Keratinocyte (primary cell): Measurements from ENCODE around the gene CCDC194. TPM values are rescaled to one million over a fixed set of nuclear protein-coding genes. Genes with fewer than 3 reads are reported as not detected.

Source experiments
- DNase-seq: peaks from one replicate; pipeline ENCODE4 v3.0.0-alpha.2; 2011; ENCODE audit warnings: low read depth, missing footprints, low spot score
- FAIRE-seq: peaks from 2 replicates; lab custom pipeline; 2011; peaks lifted over from hg19 to GRCh38; lab: Jason Lieb, UNC
- H2AFZ ChIP-seq: 2 replicates; pipeline ENCODE4 v1.6.0; 2012; ENCODE audit warnings: low read length, control low read depth, inconsistent platforms; ENCODE audit not compliant: control insufficient read depth
- H3K27ac ChIP-seq: 2 replicates; pipeline ENCODE4 v1.5.1; 2011; ENCODE audit warnings: low read length; ENCODE audit not compliant: control insufficient read depth, insufficient read depth
- H3K27me3 ChIP-seq: 3 replicates; pipeline ENCODE4 v1.6.0; 2011; ENCODE audit warnings: low read length; ENCODE audit not compliant: control insufficient read depth, insufficient read depth; ENCODE audit errors: extremely low read depth
- H3K36me3 ChIP-seq, 2 experiments: 2 replicates in 1 of 2; 3 replicates in 1 of 2; pipeline ENCODE4 v1.5.1; 2011; ENCODE audit warnings: low read length in 2 of 2, mild to moderate bottlenecking in 1 of 2; ENCODE audit not compliant: control insufficient read depth in 2 of 2, insufficient read depth in 2 of 2; ENCODE audit errors: extremely low read depth in 1 of 2
- H3K4me1 ChIP-seq: 3 replicates; pipeline ENCODE4 v1.5.1; 2011; ENCODE audit warnings: low read length; ENCODE audit not compliant: control insufficient read depth, insufficient read depth; ENCODE audit errors: extremely low read depth
- H3K4me2 ChIP-seq: 3 replicates; pipeline ENCODE4 v1.6.0; 2011; ENCODE audit warnings: low read depth, low read length; ENCODE audit not compliant: control insufficient read depth, insufficient read depth; ENCODE audit errors: extremely low read depth
- H3K4me3 ChIP-seq, 3 experiments: fragments of 200-600 bp in 1 of 3; sonication (generic) in 1 of 3; 2 replicates in 2 of 3; 3 replicates in 1 of 3; pipeline ENCODE4 v1.5.1; 2011 to 2016; ENCODE audit warnings: low read length in 3 of 3, mild to moderate bottlenecking in 3 of 3, control low read depth in 2 of 3, inconsistent platforms in 1 of 3, low read depth in 1 of 3, mixed read lengths in 1 of 3, mixed run types in 1 of 3, moderate library complexity in 1 of 3; ENCODE audit not compliant: control insufficient read depth in 2 of 3, insufficient read depth in 2 of 3; ENCODE audit errors: extremely low read depth in 1 of 3
- H3K79me2 ChIP-seq: 2 replicates; pipeline ENCODE4 v1.6.0; 2012; ENCODE audit warnings: low read length; ENCODE audit not compliant: control insufficient read depth, insufficient read depth
- H3K9ac ChIP-seq: 3 replicates; pipeline ENCODE4 v1.6.0; 2011; ENCODE audit warnings: low read length; ENCODE audit not compliant: control insufficient read depth, insufficient read depth; ENCODE audit errors: extremely low read depth
- H3K9me1 ChIP-seq: 3 replicates; pipeline ENCODE4 v1.6.0; 2011; ENCODE audit warnings: low read length; ENCODE audit not compliant: control insufficient read depth, insufficient read depth; ENCODE audit errors: extremely low read depth
- H3K9me3 ChIP-seq: 2 replicates; pipeline ENCODE4 v1.5.1; 2012; ENCODE audit warnings: low read depth, low read length; ENCODE audit not compliant: control insufficient read depth
- H4K20me1 ChIP-seq: 3 replicates; pipeline ENCODE4 v1.6.0; 2011; ENCODE audit warnings: low read length; ENCODE audit not compliant: control insufficient read depth, insufficient read depth; ENCODE audit errors: extremely low read depth
- CTCF ChIP-seq, 3 experiments: IDR thresholded peaks in 1 of 3; conservative IDR thresholded peaks in 1 of 3; optimal IDR thresholded peaks in 1 of 3; 2 replicates in 2 of 3; 3 replicates in 1 of 3; pipeline versions ENCODE3 to v1.5.1; 2011; ENCODE audit warnings: low read length in 3 of 3, mild to moderate bottlenecking in 3 of 3, moderate library complexity in 2 of 3, control low read depth in 1 of 3, inconsistent platforms in 1 of 3; ENCODE audit not compliant: insufficient read depth in 2 of 3; ENCODE audit errors: extremely low read depth in 1 of 3
- EZH2 ChIP-seq: IDR thresholded peaks from one replicate; pipeline ENCODE4 v1.6.1; 2012; ENCODE audit warnings: inconsistent platforms, mild to moderate bottlenecking, low read length, moderate library complexity
- dilution Hi-C: fragments of 300-500 bp; cut with MboI; formaldehyde crosslinking; loops from one replicate; pipeline ENCODE4 v1.7.0; 2020; ENCODE audit warnings: low sequenced_read_pairs; ENCODE audit not compliant: extremely low pct_ligation_motif_present
- polyA plus RNA-seq, 5 experiments: library from polyadenylated mRNA; depleted of rRNA in 3 of 5; stranded (reverse) in 3 of 5; stranded (forward) in 1 of 5; unstranded in 1 of 5; fragments of >200 nt; gene quantifications; 1 replicate in 1 of 5; 2 replicates in 3 of 5; 3 replicates in 1 of 5; pipeline versions ENCODE4 v1.2.1 to v1.2.3, GENCODE V29; 2011 to 2012; ENCODE audit warnings: missing spikeins in 2 of 5, low read depth in 1 of 5, low replicate concordance in 1 of 5

Gene CCDC194
- polyA plus RNA-seq, 1 donor (not counting 4 experiments of a cell fraction or from before 2014, with no cell fraction given) = not detected

GRCh38 chr19:17401628-17402027 lies 7.6 kb upstream of the CCDC194 start:
- H3K9me1 ChIP-seq = no peaks in the 10 kb centered on the region
- no peak overlapping the region for H3K9ac ChIP-seq
- no peak overlapping the region for H3K4me3 ChIP-seq
- H3K27me3 ChIP-seq = peaks cover 3% of the 10 kb centered on the region
- no peak overlapping the region for H3K4me2 ChIP-seq
- FAIRE-seq = no peak
- TF ChIP-seq EZH2 (no peak), CTCF (optimal IDR thresholded peaks at IDR 0.05 in 1 of 3, IDR thresholded peaks at IDR 0.05 in 1 of 3, conservative IDR thresholded peaks at IDR 0.05 in 1 of 3; ENCODE audit: extremely low read depth in 1 of 3, insufficient read depth in 2 of 3, low read length in 3 of 3) (no peak)
- no peaks in the 10 kb centered on the region for H3K4me1 ChIP-seq
- dilution Hi-C loops = no loop called here
- DNase-seq = no peak
- no peaks in the 10 kb centered on the region for H3K36me3 ChIP-seq
- no peaks in the 10 kb centered on the region for H3K79me2 ChIP-seq
- H3K27ac ChIP-seq = no peak overlapping the region
- no peaks in the 10 kb centered on the region for H4K20me1 ChIP-seq
- no peak overlapping the region for H2AFZ ChIP-seq
- no peaks in the 10 kb centered on the region for H3K9me3 ChIP-seq

- peaks cover 7% of the 10 kb centered on the region for H3K27me3 ChIP-seq
- no peak overlapping the region for H3K27ac ChIP-seq
- no peaks in the 10 kb centered on the region for H3K79me2 ChIP-seq
- no peak overlapping the region for H2AFZ ChIP-seq
- no peak overlapping the region for H3K4me2 ChIP-seq
- H4K20me1 ChIP-seq = no peaks in the 10 kb centered on the region
- no peaks in the 10 kb centered on the region for H3K9me3 ChIP-seq
- DNase-seq (no peak), FAIRE-seq (no peak)
- H3K9me1 ChIP-seq = no peaks in the 10 kb centered on the region
- no peak for TF ChIP-seq CTCF (optimal IDR thresholded peaks at IDR 0.05 in 1 of 3, IDR thresholded peaks at IDR 0.05 in 1 of 3, conservative IDR thresholded peaks at IDR 0.05 in 1 of 3; ENCODE audit: extremely low read depth in 1 of 3, insufficient read depth in 2 of 3, low read length in 3 of 3)
- no peak for TF ChIP-seq EZH2
- dilution Hi-C loops = no loop called here
- no peaks in the 10 kb centered on the region for H3K36me3 ChIP-seq
- no peaks in the 10 kb centered on the region for H3K4me1 ChIP-seq
- H3K4me3 ChIP-seq = no peak overlapping the region
- no peak overlapping the region for H3K9ac ChIP-seq
Observed at GRCh38 chr19:17398902-17399527, 5.0 kb upstream of the CCDC194 start.
